Stimulated activated CD4-positive, alpha-beta T cell treated with anti-CD3 and anti-CD28 coated beads, Interleukin-4, amount 100 ng/mL, for 48 hours (primary cell): Measurements from ENCODE around the gene AOC3.

Experiments used
- DNase-seq, 2 donors: peaks; one replicate each; pipeline ENCODE4 v3.0.0-alpha.2; 2020; ENCODE audit warnings: low read depth in 2 of 2

AOC3 gene

GRCh38 chr17:42850954-42851353, at the start of gene AOC3:
AOC3 (plus strand) TSS chr17:42851199; CDS start chr17:42851344, 145 bp downstream.
- DNase-seq: no peak

GRCh38 chr17:42803074-42803883, 47.7 kb upstream of the AOC3 start:
- no peak for DNase-seq

GRCh38 chr17:42804918-42805367, 46.1 kb upstream of the AOC3 start:
- DNase-seq: no peak

- no peak for DNase-seq
These were observed 44.8 kb upstream of the AOC3 start for GRCh38 chr17:42806249-42806648.

- DNase-seq: no peak
These were observed 41.7 kb upstream of the AOC3 start for GRCh38 chr17:42809250-42809649.

GRCh38 chr17:42814633-42815399, 36.2 kb upstream of the AOC3 start:
- DNase-seq: no peak

- no peak for DNase-seq
These were observed 33.1 kb upstream of the AOC3 start for GRCh38 chr17:42817866-42818265.

GRCh38 chr17:42818379-42818778, 32.6 kb upstream of the AOC3 start:
- DNase-seq: no peak

- DNase-seq: peak; percentile 67 to 71
These were observed 31.0 kb upstream of the AOC3 start for GRCh38 chr17:42819939-42820535.

- no peak for DNase-seq
These were observed 29.8 kb upstream of the AOC3 start for GRCh38 chr17:42821176-42821575.

GRCh38 chr17:42827472-42827871, 23.5 kb upstream of the AOC3 start:
- no peak for DNase-seq

GRCh38 chr17:42830971-42831370, 20.0 kb upstream of the AOC3 start:
- DNase-seq: no peak

- DNase-seq: no peak
These were observed 18.6 kb upstream of the AOC3 start for GRCh38 chr17:42832213-42832933.

GRCh38 chr17:42832934-42833766, 17.8 kb upstream of the AOC3 start, which contains the start of gene PSME3:
PSME3 (plus strand) TSS chr17:42833397; CDS start chr17:42833632, 235 bp downstream.
- DNase-seq: peak; percentile 84 to 88

GRCh38 chr17:42833767-42834422, 17.1 kb upstream of the AOC3 start:
- DNase-seq: no peak

GRCh38 chr17:42835732-42836131, 15.3 kb upstream of the AOC3 start:
- no peak for DNase-seq

- DNase-seq: no peak
These were observed 8.9 kb upstream of the AOC3 start for GRCh38 chr17:42841975-42842685.

- no peak for DNase-seq
These were observed 7.6 kb upstream of the AOC3 start for GRCh38 chr17:42843358-42843934.

- no peak for DNase-seq
These were observed 6.7 kb upstream of the AOC3 start, which contains the start of gene AOC2 for GRCh38 chr17:42844271-42844670. AOC2 (plus strand) TSS chr17:42844580; CDS start chr17:42844627, 47 bp downstream.
